HCT116 (cell line): Measurements from ENCODE around the gene CCDC57. TPM values are rescaled to one million over a fixed set of nuclear protein-coding genes. Genes with fewer than 3 reads are reported as not detected.

Experiments used
- ATAC-seq: fragments of 200-7000 bp; cut with Tn5 transposase; 2 replicates; pipeline ENCODE4 v1.9.1; 2020; ENCODE audit warnings: mild to moderate bottlenecking, moderate library complexity
- BruUV-seq: library from RNA; stranded (reverse); fragments of 400-500 nt; replicated peaks from 2 replicates; lab custom pipeline; 2021; lab: Mats Ljungman, UMichigan
- CTCF ChIA-PET: fragments of 300-600 bp; sonication (Branson Sonifier 250); formaldehyde crosslinking; loops from one replicate; lab custom pipeline; 2021; ENCODE audit warnings: antibody characterized with exemption; lab: Charles Lee
- POLR2A ChIA-PET: fragments of 300-600, 350-600 bp; sonication (Branson Sonifier 250); formaldehyde crosslinking; loops from one replicate; lab custom pipeline; 2021; ENCODE audit warnings: antibody characterized with exemption; lab: Charles Lee
- RAD21 ChIA-PET, 2 experiments: fragments of 300-600 bp; sonication (Branson Sonifier 250); formaldehyde crosslinking; loops; one replicate each; lab custom pipeline; 2023; ENCODE audit warnings: low total read pairs in 2 of 2; ENCODE audit not compliant: uncharacterized antibody in 2 of 2, unreplicated experiment in 2 of 2, low non-redundant PET in 1 of 2; lab: Charles Lee
- DNase-seq: peaks from one replicate; pipeline ENCODE4 v3.0.0-alpha.2; 2010; ENCODE audit warnings: low read depth, low spot score
- H2AFZ ChIP-seq: fragments of 200-600 bp; shearing (Covaris generic), sonication (generic); 2 replicates; pipeline ENCODE4 v1.6.1; 2017; ENCODE audit warnings: low read depth, mixed run types, mixed read lengths, antibody characterized with exemption, low read length; ENCODE audit not compliant: poor library complexity, severe bottlenecking
- H3K27ac ChIP-seq: 2 replicates; pipeline ENCODE4 v1.5.1; 2012; ENCODE audit warnings: low read depth, low read length
- H3K27me3 ChIP-seq: fragments of 200-600 bp; sonication (generic); 2 replicates; pipeline ENCODE4 v1.6.1; 2016; ENCODE audit warnings: mixed run types, low read length, mixed read lengths; ENCODE audit not compliant: insufficient read depth
- H3K36me3 ChIP-seq, 2 experiments: fragments of 200-500 bp in 1 of 2; fragments of 200-600 bp in 1 of 2; sonication (Bioruptor generic) in 1 of 2; sonication (generic) in 1 of 2; 2 replicates each; pipeline versions ENCODE4 v1.5.1 to v1.6.1; 2014 to 2016; ENCODE audit warnings: low read length in 2 of 2, inconsistent platforms in 1 of 2, mixed read lengths in 1 of 2, mixed run types in 1 of 2; ENCODE audit not compliant: insufficient read depth in 2 of 2, control insufficient read depth in 1 of 2
- H3K4me1 ChIP-seq, 2 experiments: fragments of 200-600 bp in 1 of 2; sonication (generic) in 1 of 2; 2 replicates each; pipeline versions ENCODE4 v1.5.1 to v1.6.1; 2012 to 2017; ENCODE audit warnings: low read length in 2 of 2, inconsistent platforms in 1 of 2, mild to moderate bottlenecking in 1 of 2, mixed read lengths in 1 of 2, mixed run types in 1 of 2, moderate library complexity in 1 of 2; ENCODE audit not compliant: insufficient read depth in 2 of 2, control insufficient read depth in 1 of 2
- H3K4me2 ChIP-seq: fragments of 200-600 bp; sonication (generic); 2 replicates; pipeline ENCODE4 v1.6.1; 2017; ENCODE audit warnings: mixed run types, low read length, mixed read lengths
- H3K4me3 ChIP-seq, 2 experiments: fragments of 200-600 bp in 1 of 2; sonication (generic) in 1 of 2; replicated peaks in 1 of 2; 2 replicates each; pipeline ENCODE4 v1.5.1; 2011 to 2016; ENCODE audit warnings: low read length in 2 of 2, control low read depth in 1 of 2, low read depth in 1 of 2, mild to moderate bottlenecking in 1 of 2, mixed read lengths in 1 of 2, mixed run types in 1 of 2
- H3K79me2 ChIP-seq: fragments of 200-600 bp; sonication (generic); 2 replicates; pipeline ENCODE4 v1.6.1; 2017; ENCODE audit warnings: mild to moderate bottlenecking, mixed run types, low read length, moderate library complexity, mixed read lengths; ENCODE audit not compliant: insufficient read depth
- H3K9ac ChIP-seq: fragments of 200-600 bp; sonication (generic); 2 replicates; pipeline ENCODE4 v1.6.1; 2016; ENCODE audit warnings: low read length, mixed read lengths
- H3K9me2 ChIP-seq: fragments of 200-600 bp; sonication (generic), shearing (Covaris generic); 2 replicates; pipeline ENCODE4 v1.6.1; 2017; ENCODE audit warnings: mixed run types, mild to moderate bottlenecking, moderate library complexity; ENCODE audit not compliant: insufficient read depth
- H3K9me3 ChIP-seq, 2 experiments: fragments of 200-500 bp in 1 of 2; fragments of 200-600 bp in 1 of 2; sonication (Bioruptor generic) in 1 of 2; sonication (generic) in 1 of 2; 2 replicates each; pipeline ENCODE4 v1.6.1; 2014 to 2017; ENCODE audit warnings: low read length in 2 of 2, mixed read lengths in 2 of 2, inconsistent platforms in 1 of 2, low read depth in 1 of 2, mild to moderate bottlenecking in 1 of 2, mixed run types in 1 of 2, moderate library complexity in 1 of 2; ENCODE audit not compliant: control insufficient read depth in 1 of 2, insufficient read depth in 1 of 2
- H4K20me1 ChIP-seq: fragments of 200-600 bp; sonication (generic), shearing (Covaris generic); 2 replicates; pipeline ENCODE4 v1.6.1; 2017; ENCODE audit warnings: mixed run types, mild to moderate bottlenecking, moderate library complexity; ENCODE audit not compliant: insufficient read depth
- CBX3 ChIP-seq: IDR thresholded peaks from 2 replicates; pipeline ENCODE4 v1.6.1; 2012; ENCODE audit warnings: low read depth
- CEBPB ChIP-seq: IDR thresholded peaks from 2 replicates; pipeline ENCODE4 v1.6.1; 2012; ENCODE audit warnings: low read depth
- EGR1 ChIP-seq: IDR thresholded peaks from 2 replicates; pipeline ENCODE4 v1.6.1; 2012; ENCODE audit warnings: low read depth
- ELF1 ChIP-seq: IDR thresholded peaks from 2 replicates; pipeline ENCODE4 v1.6.1; 2012; ENCODE audit warnings: low read depth, borderline replicate concordance
- EZH2 ChIP-seq: fragments of 200-600 bp; sonication (generic); IDR thresholded peaks from 2 replicates; pipeline ENCODE4 v1.6.1; 2017; ENCODE audit warnings: antibody characterized with exemption, mixed run types
- FOSL1 ChIP-seq: IDR thresholded peaks from 2 replicates; pipeline ENCODE4 v1.6.1; 2012; ENCODE audit warnings: low read depth
- JUND ChIP-seq: IDR thresholded peaks from 2 replicates; pipeline ENCODE4 v1.6.1; 2012
- POLR2A ChIP-seq: IDR thresholded peaks from 2 replicates; pipeline ENCODE4 v1.7.0; 2011; ENCODE audit warnings: borderline replicate concordance; ENCODE audit not compliant: insufficient read depth, insufficient read length; ENCODE audit errors: extremely low read depth
- SIN3A ChIP-seq: IDR thresholded peaks from 2 replicates; pipeline ENCODE4 v1.6.1; 2012; ENCODE audit warnings: low read depth
- SP1 ChIP-seq: IDR thresholded peaks from 2 replicates; pipeline ENCODE4 v1.6.1; 2012; ENCODE audit warnings: low read depth
- SRF ChIP-seq: IDR thresholded peaks from 2 replicates; pipeline ENCODE4 v1.6.1; 2012; ENCODE audit warnings: low read depth
- TCF7L2 ChIP-seq: IDR thresholded peaks from 2 replicates; pipeline ENCODE4 v1.7.0; 2011; ENCODE audit warnings: borderline replicate concordance, inconsistent platforms; ENCODE audit not compliant: insufficient read depth, insufficient read length; ENCODE audit errors: extremely low read depth
- YY1 ChIP-seq: IDR thresholded peaks from 2 replicates; pipeline ENCODE4 v1.6.1; 2011; ENCODE audit warnings: low read length, low read depth, moderate library complexity, mild to moderate bottlenecking; ENCODE audit not compliant: insufficient replicate concordance; ENCODE audit errors: extremely low read depth
- ZFX ChIP-seq: fragments of 450-650 bp; IDR thresholded peaks from 2 replicates; pipeline ENCODE4 v1.6.1; 2017
- ZNF274 ChIP-seq: fragments of 200-500 bp; sonication (Bioruptor generic); IDR thresholded peaks from 2 replicates; pipeline ENCODE4 v1.6.1; 2014; ENCODE audit warnings: mild to moderate bottlenecking, low read depth, low read length, inconsistent platforms
- intact Hi-C: fragments of 100-400 bp; cut with micrococcal nuclease; formaldehyde crosslinking; loops from 2 replicates; pipeline ENCODE4 v1.10.0; 2022
- total RNA-seq: library from RNA; stranded (reverse); gene quantifications from one replicate; pipeline ENCODE4 v1.2.1, GENCODE V29; 2021; ENCODE audit not compliant: unreplicated experiment
- TF ChIP-seq, protein P1 (sequence below): IDR thresholded peaks from 2 replicates; pipeline ENCODE4 v1.6.1; 2011; ENCODE audit warnings: mild to moderate bottlenecking, low read length, moderate library complexity; ENCODE audit not compliant: insufficient replicate concordance; ENCODE audit errors: extremely low read depth
- TF ChIP-seq, protein P2 (sequence below): IDR thresholded peaks from 2 replicates; pipeline ENCODE4 v1.6.1; 2012

Gene CCDC57
- total RNA-seq, 1 experiment from 2014 or later: 143 TPM

DNA sequence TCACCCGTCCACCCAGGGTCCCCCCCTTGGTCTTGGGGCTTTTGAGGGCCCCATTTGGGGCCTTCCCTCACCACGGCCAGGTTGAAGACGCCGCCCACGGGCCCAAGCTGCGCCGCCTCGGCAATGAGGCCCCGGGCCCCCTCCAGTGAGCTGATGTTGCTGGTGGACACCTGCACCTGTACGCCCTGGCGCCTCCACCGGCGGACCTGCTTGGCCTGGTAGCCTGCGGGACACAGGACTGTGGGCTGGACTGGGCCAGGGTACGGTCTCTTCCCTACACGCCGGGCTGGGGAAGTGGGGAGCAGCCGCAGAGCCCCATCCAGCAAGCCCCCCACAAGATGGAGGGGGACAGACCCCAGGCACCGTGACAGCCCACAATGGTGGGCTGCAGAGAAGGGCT is 130.2 kb downstream of the CCDC57 start:
- BruUV-seq: no TSS peak
- H3K4me1 ChIP-seq: no peaks in the 10 kb centered on the region
- no peak for ATAC-seq
- DNase-seq: no peak
- H4K20me1 ChIP-seq: peaks cover 9% of the 10 kb centered on the region; the same call in 1 of the 2 replicates
- ChIA-PET RAD21 (no interaction called here), CTCF (no interaction called here), POLR2A (interaction anchor here (1.4 kb wide), 1 partner anchor 16 kb away, joined by 4 read pairs; the partner anchor contains the start of gene FASN)
- no peak overlapping the region for H3K4me2 ChIP-seq
- H3K27ac ChIP-seq: no peak overlapping the region
- H2AFZ ChIP-seq: no peak overlapping the region
- H3K79me2 ChIP-seq: peaks cover 21% of the 10 kb centered on the region; the same call in 1 of the 2 replicates
- intact Hi-C loops: no loop called here
- H3K9ac ChIP-seq: no peak overlapping the region
- peaks cover 67 to 82% of the 10 kb centered on the region in 2 experiments for H3K36me3 ChIP-seq
- no peaks in the 10 kb centered on the region for H3K9me2 ChIP-seq
- H3K27me3 ChIP-seq: no peaks in the 10 kb centered on the region
- H3K4me3 ChIP-seq: no peak overlapping the region
- no peaks in the 10 kb centered on the region for H3K9me3 ChIP-seq
- TF ChIP-seq SRF: no peak

DNA sequence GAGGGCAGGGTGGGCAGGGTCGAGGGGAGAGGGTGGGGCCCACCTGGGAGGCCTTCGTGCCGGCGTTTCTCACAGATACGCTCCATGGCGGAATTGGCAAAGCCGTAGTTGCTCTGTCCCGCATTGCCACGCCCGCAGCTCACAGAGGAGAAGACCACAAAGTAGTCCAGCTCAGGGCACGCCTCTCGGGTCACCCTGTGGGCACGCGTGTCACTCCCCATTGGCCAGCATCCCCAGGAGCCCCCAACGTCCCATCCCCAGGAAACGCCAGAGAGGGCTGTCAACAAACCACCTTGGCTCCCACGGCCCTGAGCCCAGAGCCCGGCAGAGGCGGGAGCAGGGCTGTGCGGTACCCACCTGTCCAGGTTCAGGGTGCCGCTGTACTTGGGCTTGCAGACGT is 130.7 kb downstream of the CCDC57 start:
- Histone ChIP-seq H3K4me2 (no peak overlapping the region), H3K27me3 (no peaks in the 10 kb centered on the region), H3K9me2 (no peaks in the 10 kb centered on the region), H3K4me1 (no peaks in the 10 kb centered on the region), H2AFZ (no peak overlapping the region), H4K20me1 (peaks cover 9% of the 10 kb centered on the region; the same call in 1 of the 2 replicates), H3K9ac (no peak overlapping the region), H3K79me2 (peaks cover 18% of the 10 kb centered on the region; the same call in 1 of the 2 replicates), H3K27ac (no peak overlapping the region), H3K4me3 (no peak overlapping the region), H3K9me3 (no peaks in the 10 kb centered on the region), H3K36me3 (peaks cover 62 to 77% of the 10 kb centered on the region in 2 experiments)
- ChIA-PET CTCF (no interaction called here), RAD21 (no interaction called here), POLR2A (interaction anchor here (1.4 kb wide), 1 partner anchor 16 kb away, joined by 4 read pairs; the partner anchor contains the start of gene FASN)
- BruUV-seq: no TSS peak
- ATAC-seq (no peak), DNase-seq (no peak)
- intact Hi-C loops: no loop called here
- TF ChIP-seq, protein P1, sequence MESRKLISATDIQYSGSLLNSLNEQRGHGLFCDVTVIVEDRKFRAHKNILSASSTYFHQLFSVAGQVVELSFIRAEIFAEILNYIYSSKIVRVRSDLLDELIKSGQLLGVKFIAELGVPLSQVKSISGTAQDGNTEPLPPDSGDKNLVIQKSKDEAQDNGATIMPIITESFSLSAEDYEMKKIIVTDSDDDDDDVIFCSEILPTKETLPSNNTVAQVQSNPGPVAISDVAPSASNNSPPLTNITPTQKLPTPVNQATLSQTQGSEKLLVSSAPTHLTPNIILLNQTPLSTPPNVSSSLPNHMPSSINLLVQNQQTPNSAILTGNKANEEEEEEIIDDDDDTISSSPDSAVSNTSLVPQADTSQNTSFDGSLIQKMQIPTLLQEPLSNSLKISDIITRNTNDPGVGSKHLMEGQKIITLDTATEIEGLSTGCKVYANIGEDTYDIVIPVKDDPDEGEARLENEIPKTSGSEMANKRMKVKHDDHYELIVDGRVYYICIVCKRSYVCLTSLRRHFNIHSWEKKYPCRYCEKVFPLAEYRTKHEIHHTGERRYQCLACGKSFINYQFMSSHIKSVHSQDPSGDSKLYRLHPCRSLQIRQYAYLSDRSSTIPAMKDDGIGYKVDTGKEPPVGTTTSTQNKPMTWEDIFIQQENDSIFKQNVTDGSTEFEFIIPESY: no peak
- TF ChIP-seq ZFX (no peak), EGR1 (no peak), ZNF274 (no peak), YY1 (no peak), CEBPB (no peak), EZH2 (no peak), CBX3 (no peak), SP1 (no peak), SRF (no peak), SIN3A (no peak), TCF7L2 (no peak), FOSL1 (no peak), ELF1 (no peak), POLR2A (no peak), JUND (no peak)
- TF ChIP-seq, protein P2, sequence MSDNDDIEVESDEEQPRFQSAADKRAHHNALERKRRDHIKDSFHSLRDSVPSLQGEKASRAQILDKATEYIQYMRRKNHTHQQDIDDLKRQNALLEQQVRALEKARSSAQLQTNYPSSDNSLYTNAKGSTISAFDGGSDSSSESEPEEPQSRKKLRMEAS: no peak
